Measurements from ENCODE around the gene LCN15. TPM values are rescaled to one million over a fixed set of nuclear protein-coding genes. Genes with fewer than 3 reads are reported as not detected.
"Not testable (repeated sequence)": the region's sequence is repeated elsewhere in the genome, so short reads cannot be mapped to it uniquely, and the experiment has no call there.

LCN15 gene
- total RNA-seq, 1 experiment from 2014 or later = not detected

- no peak within 1 kb of the TSS for H3K9ac ChIP-seq (ENCODE audit: low read length)
- H3K9me2 ChIP-seq (replicated peaks; ENCODE audit: insufficient read depth, low read length) = no peaks in the 10 kb centered on the region
- no peak for DNase-seq
- H3K36me3 ChIP-seq (ENCODE audit: insufficient read depth, low read length) = no peaks in the 10 kb centered on the region
- no peak within 1 kb of the TSS for H3K4me3 ChIP-seq (ENCODE audit: low read length)
- no peaks in the 10 kb centered on the region for H3K79me2 ChIP-seq (ENCODE audit: low read length)
- H3K4me2 ChIP-seq (ENCODE audit: low read depth, low read length, poor library complexity, severe bottlenecking) = no peak within 1 kb of the TSS
- no peak within 1 kb of the TSS for H3K27ac ChIP-seq (ENCODE audit: low read length)
- H3K27me3 ChIP-seq (ENCODE audit: low read length) = no peaks in the 10 kb centered on the region
- H3K4me1 ChIP-seq (ENCODE audit: low read length) = no peaks in the 10 kb centered on the region
- H3K9me3 ChIP-seq (ENCODE audit: low read length) = no peaks in the 10 kb centered on the region
- H2AFZ ChIP-seq (ENCODE audit: low read length) = no peak within 1 kb of the TSS
- H4K20me1 ChIP-seq (ENCODE audit: insufficient read depth, low read depth, low read length) = 0 out of 2 replicates have a peak, but pooled peaks cover 2% of the 10 kb centered on the region
Observed at GRCh38 chr9:136711751-136712689, 52.3 kb downstream of the LCN15 start, which contains the start of gene DIPK1B. Gene DIPK1B, plus strand, starts transcription at chr9:136712572. Its CDS starts 94 bp downstream, at chr9:136712666.

DNA sequence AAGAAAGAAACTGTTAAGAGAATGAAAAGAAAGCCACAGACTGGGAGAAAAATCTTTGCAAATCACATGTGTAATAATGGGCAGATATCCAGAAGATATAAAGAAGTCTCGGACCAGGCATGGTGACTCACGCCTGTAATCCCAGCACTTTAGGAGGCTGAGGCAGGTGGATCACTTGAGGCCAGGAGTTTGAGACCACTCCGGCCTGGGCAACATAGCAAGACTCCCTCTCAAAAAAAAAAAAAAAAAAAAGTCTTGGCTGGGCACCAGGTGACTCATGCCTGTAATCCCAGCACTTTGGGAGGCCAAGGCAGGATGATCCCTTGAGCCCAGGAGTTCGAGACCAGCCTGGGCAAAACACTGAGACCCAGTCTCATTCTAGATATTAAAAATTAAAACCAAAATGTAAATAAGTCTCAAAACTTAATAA lies 53.1 kb downstream of the LCN15 start:
- not testable (repeated sequence) for H3K9me3 ChIP-seq (ENCODE audit: low read length); H3K9ac ChIP-seq (ENCODE audit: low read length); H3K4me1 ChIP-seq (ENCODE audit: low read length); H3K4me3 ChIP-seq (ENCODE audit: low read length); H3K27me3 ChIP-seq (ENCODE audit: low read length); H2AFZ ChIP-seq (ENCODE audit: low read length); H4K20me1 ChIP-seq (ENCODE audit: insufficient read depth, low read depth, low read length); DNase-seq; H3K9me2 ChIP-seq (replicated peaks; ENCODE audit: insufficient read depth, low read length); H3K36me3 ChIP-seq (ENCODE audit: insufficient read depth, low read length); H3K79me2 ChIP-seq (ENCODE audit: low read length); H3K27ac ChIP-seq (ENCODE audit: low read length); H3K4me2 ChIP-seq (ENCODE audit: low read depth, low read length, poor library complexity, severe bottlenecking)

GRCh38 chr9:136710543-136710942 lies 53.8 kb downstream of the LCN15 start:
- no peak overlapping the region for H3K4me3 ChIP-seq (ENCODE audit: low read length)
- H3K36me3 ChIP-seq (ENCODE audit: insufficient read depth, low read length) = no peaks in the 10 kb centered on the region
- H2AFZ ChIP-seq (ENCODE audit: low read length) = no peak overlapping the region
- H3K27me3 ChIP-seq (ENCODE audit: low read length) = no peaks in the 10 kb centered on the region
- H3K9ac ChIP-seq (ENCODE audit: low read length) = no peak overlapping the region
- no peak overlapping the region for H3K4me2 ChIP-seq (ENCODE audit: low read depth, low read length, poor library complexity, severe bottlenecking)
- H3K4me1 ChIP-seq (ENCODE audit: low read length) = no peaks in the 10 kb centered on the region
- no peaks in the 10 kb centered on the region for H3K79me2 ChIP-seq (ENCODE audit: low read length)
- H3K9me2 ChIP-seq (replicated peaks; ENCODE audit: insufficient read depth, low read length) = no peaks in the 10 kb centered on the region
- H3K27ac ChIP-seq (ENCODE audit: low read length) = no peak overlapping the region
- H4K20me1 ChIP-seq (ENCODE audit: insufficient read depth, low read depth, low read length) = 0 out of 2 replicates have a peak, but pooled peaks cover 2% of the 10 kb centered on the region
- no peaks in the 10 kb centered on the region for H3K9me3 ChIP-seq (ENCODE audit: low read length)
- DNase-seq = no peak

Small RNA genes lying within 50 kb of the gene (small RNA-seq; reads per million reads assigned to genes)
- gene AL355987.2 (not detected), gene ATP6V1G1P3 (not detected), gene MIR6722 (not detected)

Other genes with a start within 250 kb of the LCN15 start
- 4.3 and 15.0 TPM in 2 replicates for gene NOTCH1, start 218.5 kb downstream of the LCN15 start, total RNA-seq (2014; rRNA removed; shearing (Covaris generic); ENCODE audit: low replicate concordance)
- not detected in 2 replicates for gene EGFL7, start 101.6 kb downstream of the LCN15 start, total RNA-seq (2014; rRNA removed; shearing (Covaris generic); ENCODE audit: low replicate concordance)
- gene AGPAT2, start 77.1 kb downstream of the LCN15 start, total RNA-seq (2014; rRNA removed; shearing (Covaris generic); ENCODE audit: low replicate concordance) = 12.3 and 38.5 TPM in 2 replicates
- not detected in 2 replicates for gene DIPK1B, start 51.9 kb downstream of the LCN15 start, total RNA-seq (2014; rRNA removed; shearing (Covaris generic); ENCODE audit: low replicate concordance)
- gene LCN10, start 21.6 kb downstream of the LCN15 start, total RNA-seq (2014; rRNA removed; shearing (Covaris generic); ENCODE audit: low replicate concordance) = not detected in 2 replicates
- gene LCN6, start 16.0 kb downstream of the LCN15 start, total RNA-seq (2014; rRNA removed; shearing (Covaris generic); ENCODE audit: low replicate concordance) = not detected in 2 replicates
- not detected in 2 replicates for gene LCN8, start 6.3 kb downstream of the LCN15 start, total RNA-seq (2014; rRNA removed; shearing (Covaris generic); ENCODE audit: low replicate concordance)
- 20.5 and 61.8 TPM in 2 replicates for gene TMEM141, start 26.8 kb upstream of the LCN15 start, total RNA-seq (2014; rRNA removed; shearing (Covaris generic); ENCODE audit: low replicate concordance)
- gene CCDC183, start 31.8 kb upstream of the LCN15 start, total RNA-seq (2014; rRNA removed; shearing (Covaris generic); ENCODE audit: low replicate concordance) = 1.6 TPM in 1 of 2 replicates, not detected in the other
- 43.1 and 78.1 TPM in 2 replicates for gene RABL6, start 43.4 kb upstream of the LCN15 start, total RNA-seq (2014; rRNA removed; shearing (Covaris generic); ENCODE audit: low replicate concordance)
- gene AJM1, start 78.0 kb upstream of the LCN15 start, total RNA-seq (2014; rRNA removed; shearing (Covaris generic); ENCODE audit: low replicate concordance) = 1.9 and 5.0 TPM in 2 replicates
- gene PHPT1, start 84.9 kb upstream of the LCN15 start, total RNA-seq (2014; rRNA removed; shearing (Covaris generic); ENCODE audit: low replicate concordance) = 82.5 and 164 TPM in 2 replicates
- gene MAMDC4, start 87.8 kb upstream of the LCN15 start, total RNA-seq (2014; rRNA removed; shearing (Covaris generic); ENCODE audit: low replicate concordance) = 7.9 TPM in 2 replicates
- 152 and 302 TPM in 2 replicates for gene EDF1, start 101.8 kb upstream of the LCN15 start, total RNA-seq (2014; rRNA removed; shearing (Covaris generic); ENCODE audit: low replicate concordance)
- 6.3 and 11.3 TPM in 2 replicates for gene TRAF2, start 122.0 kb upstream of the LCN15 start, total RNA-seq (2014; rRNA removed; shearing (Covaris generic); ENCODE audit: low replicate concordance)
- gene FBXW5, start 180.2 kb upstream of the LCN15 start, total RNA-seq (2014; rRNA removed; shearing (Covaris generic); ENCODE audit: low replicate concordance) = 37.3 and 103 TPM in 2 replicates
- not detected in 2 replicates for gene C8G, start 180.7 kb upstream of the LCN15 start, total RNA-seq (2014; rRNA removed; shearing (Covaris generic); ENCODE audit: low replicate concordance)
- not detected in 2 replicates for gene LCN12, start 187.8 kb upstream of the LCN15 start, total RNA-seq (2014; rRNA removed; shearing (Covaris generic); ENCODE audit: low replicate concordance)
- not detected in 2 replicates for gene PTGDS, start 213.0 kb upstream of the LCN15 start, total RNA-seq (2014; rRNA removed; shearing (Covaris generic); ENCODE audit: low replicate concordance)
- not detected in 2 replicates for gene LCNL1, start 218.5 kb upstream of the LCN15 start, total RNA-seq (2014; rRNA removed; shearing (Covaris generic); ENCODE audit: low replicate concordance)
- gene PAXX, start 227.9 kb upstream of the LCN15 start, total RNA-seq (2014; rRNA removed; shearing (Covaris generic); ENCODE audit: low replicate concordance) = 20.1 and 62.6 TPM in 2 replicates
- not detected in 2 replicates for gene CLIC3, start 232.1 kb upstream of the LCN15 start, total RNA-seq (2014; rRNA removed; shearing (Covaris generic); ENCODE audit: low replicate concordance)